Lower leg skin (tissue), 3 donors: ENCODE data around the gene RIPK4.

Source experiments
- POLR2A ChIP-seq, 2 donors: fragments of 450-650 bp; IDR thresholded peaks; one replicate each; pipeline ENCODE4 v1.6.1; 2016 to 2017; ENCODE audit warnings: antibody characterized with exemption in 2 of 2, mild to moderate bottlenecking in 1 of 2, moderate library complexity in 1 of 2
- TF ChIP-seq, protein P1 (sequence below), 3 donors: fragments of 450-650 bp; IDR thresholded peaks; one replicate each; pipeline ENCODE4 v1.5.1; 2016; ENCODE audit warnings: antibody characterized with exemption in 3 of 3, mild to moderate bottlenecking in 3 of 3, moderate library complexity in 2 of 3

- no peak for TF ChIP-seq POLR2A (IDR thresholded peaks at IDR 0.05)
- TF ChIP-seq, protein P1, sequence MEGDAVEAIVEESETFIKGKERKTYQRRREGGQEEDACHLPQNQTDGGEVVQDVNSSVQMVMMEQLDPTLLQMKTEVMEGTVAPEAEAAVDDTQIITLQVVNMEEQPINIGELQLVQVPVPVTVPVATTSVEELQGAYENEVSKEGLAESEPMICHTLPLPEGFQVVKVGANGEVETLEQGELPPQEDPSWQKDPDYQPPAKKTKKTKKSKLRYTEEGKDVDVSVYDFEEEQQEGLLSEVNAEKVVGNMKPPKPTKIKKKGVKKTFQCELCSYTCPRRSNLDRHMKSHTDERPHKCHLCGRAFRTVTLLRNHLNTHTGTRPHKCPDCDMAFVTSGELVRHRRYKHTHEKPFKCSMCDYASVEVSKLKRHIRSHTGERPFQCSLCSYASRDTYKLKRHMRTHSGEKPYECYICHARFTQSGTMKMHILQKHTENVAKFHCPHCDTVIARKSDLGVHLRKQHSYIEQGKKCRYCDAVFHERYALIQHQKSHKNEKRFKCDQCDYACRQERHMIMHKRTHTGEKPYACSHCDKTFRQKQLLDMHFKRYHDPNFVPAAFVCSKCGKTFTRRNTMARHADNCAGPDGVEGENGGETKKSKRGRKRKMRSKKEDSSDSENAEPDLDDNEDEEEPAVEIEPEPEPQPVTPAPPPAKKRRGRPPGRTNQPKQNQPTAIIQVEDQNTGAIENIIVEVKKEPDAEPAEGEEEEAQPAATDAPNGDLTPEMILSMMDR (IDR thresholded peaks at IDR 0.05): no peak
Measured at GRCh38 chr21:41715649-41716281, 51.1 kb downstream of the RIPK4 start.
